ENCODE data around the gene PTH1R. TPM values are rescaled to one million over a fixed set of nuclear protein-coding genes. Genes with fewer than 3 reads are reported as not detected.

Gene PTH1R
- polyA plus RNA-seq, 1 of the 3 experiments (the other 2 are of a cell fraction) = 0.07 TPM

DNA sequence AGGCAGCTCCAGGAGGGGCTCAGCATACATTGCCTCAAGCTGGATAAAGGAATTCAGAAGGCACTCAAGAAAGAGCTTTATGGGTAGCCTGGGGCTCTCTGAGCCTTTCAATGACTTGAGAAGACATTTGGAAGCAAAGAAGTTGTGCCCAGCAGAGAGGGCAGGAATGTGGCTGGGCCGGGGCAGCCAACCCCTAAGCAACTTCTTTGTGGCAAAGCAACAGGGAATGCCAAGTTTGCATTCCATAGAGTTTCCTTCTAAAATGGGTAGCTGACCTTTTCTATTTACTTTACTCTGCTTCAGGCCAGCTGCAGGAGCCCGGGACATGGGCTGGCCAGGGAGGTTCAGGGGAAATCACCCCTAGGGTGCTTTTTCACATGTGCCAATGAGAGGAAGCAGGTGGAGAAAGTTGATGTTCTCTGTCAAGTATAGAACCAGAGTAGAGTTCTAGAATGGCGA lies 53.5 kb downstream of the PTH1R start:
- CTCF ChIA-PET = interaction anchor here (1.1 to 3.1 kb wide), 6 partner anchors 8 to 64 kb away, joined by 4 to 31 read pairs (median 8); no protein-coding TSS in a partner anchor
- Histone ChIP-seq H4K20me1 (ENCODE audit: insufficient read depth) (no peaks in the 10 kb centered on the region), H3K27ac (ENCODE audit: low read depth in 2 of 2, low read length in 1 of 2) (peak overlapping the region; percentile 18 to 83; a peak in 3 of 4 replicates), H3K4me3 (ENCODE audit: low read depth in 2 of 2, low read length in 1 of 2) (no peak overlapping the region), H3K4me2 (peak overlapping the region; percentile 49; the same call in 1 of the 2 replicates), H3K4me1 (ENCODE audit: control insufficient read depth in 1 of 2, insufficient read depth in 2 of 2, low read depth in 1 of 2, low read length in 1 of 2) (peaks cover 39 to 53% of the 10 kb centered on the region in 2 experiments), H3K9ac (no peak overlapping the region), H3K9me3 (no peaks in the 10 kb centered on the region), H3K9me2 (no peaks in the 10 kb centered on the region), H3K36me3 (replicated peaks in 1 of 2; ENCODE audit: control insufficient read depth in 1 of 2, insufficient read depth in 2 of 2, low read length in 1 of 2) (peaks cover 19 to 20% of the 10 kb centered on the region in 2 experiments), H3F3A (replicated peaks; ENCODE audit: insufficient read depth) (peaks cover 17% of the 10 kb centered on the region), H3K79me2 (ENCODE audit: insufficient read depth) (peaks cover 76% of the 10 kb centered on the region), H2AFZ (ENCODE audit: low read depth) (no peak overlapping the region), H3K27me3 (ENCODE audit: insufficient read depth) (no peaks in the 10 kb centered on the region)
- 69% methylated on average over 3 of the region's 3 CpGs for WGBS (ENCODE audit: low lambda C conversion rate)
- no peak for DNase-seq
- POLR2A ChIA-PET = interaction anchor here (0.7 to 1.4 kb wide), 2 partner anchors 45 to 432 kb away, joined by 3 to 4 read pairs; partner anchors contain the start of gene CCDC12
- TF ChIP-seq RXRA (IDR thresholded peaks at IDR 0.05; ENCODE audit: borderline replicate concordance, low read depth) (no peak), NFIC (IDR thresholded peaks at IDR 0.05; ENCODE audit: borderline replicate concordance) (peak; percentile 38; the same call in 1 of the 2 replicates)

DNA sequence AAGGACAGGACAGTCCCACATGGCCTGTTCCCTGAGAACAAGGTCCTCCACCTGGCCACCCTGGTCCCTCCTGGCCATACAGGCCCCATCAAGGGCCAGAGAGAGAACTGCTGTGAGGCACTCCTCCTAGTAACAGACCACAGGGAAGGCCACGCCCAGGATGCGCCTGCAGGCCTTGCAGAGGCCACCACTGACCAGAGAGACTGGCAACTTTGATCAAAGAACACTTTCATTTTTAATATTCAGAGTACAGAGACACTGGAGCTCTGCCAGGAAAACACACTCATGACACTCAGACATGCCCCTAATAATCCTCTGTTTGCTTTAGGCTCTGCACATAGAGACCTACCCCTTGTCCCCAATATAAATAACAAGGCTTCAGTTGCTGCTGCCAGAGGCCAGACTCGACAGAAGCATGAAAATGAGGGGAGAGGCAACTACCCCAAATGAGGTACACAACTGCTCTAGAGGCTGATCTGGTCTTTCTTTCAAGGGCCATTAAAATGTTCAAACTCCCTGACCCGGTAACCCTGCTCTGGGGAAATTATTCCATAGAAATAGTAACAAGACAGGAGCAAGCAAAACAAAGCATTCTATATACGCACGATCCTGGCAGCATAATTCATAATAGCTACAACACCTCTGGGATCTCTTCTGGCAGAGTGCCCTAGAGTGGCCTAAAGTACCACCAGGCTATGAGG lies 54.3 kb downstream of the PTH1R start:
- Histone ChIP-seq H3K4me3 (ENCODE audit: low read depth in 2 of 2, low read length in 1 of 2) (no peak overlapping the region), H3F3A (replicated peaks; ENCODE audit: insufficient read depth) (peaks cover 26% of the 10 kb centered on the region), H3K27ac (ENCODE audit: low read depth in 2 of 2, low read length in 1 of 2) (peak overlapping the region; percentile 16 to 83; a peak in 3 of 4 replicates), H3K36me3 (replicated peaks in 1 of 2; ENCODE audit: control insufficient read depth in 1 of 2, insufficient read depth in 2 of 2, low read length in 1 of 2) (peaks cover 21 to 22% of the 10 kb centered on the region in 2 experiments), H2AFZ (ENCODE audit: low read depth) (no peak overlapping the region), H3K4me1 (ENCODE audit: control insufficient read depth in 1 of 2, insufficient read depth in 2 of 2, low read depth in 1 of 2, low read length in 1 of 2) (peaks cover 47 to 53% of the 10 kb centered on the region in 2 experiments), H3K4me2 (peak overlapping the region; percentile 49), H3K79me2 (ENCODE audit: insufficient read depth) (peaks cover 83% of the 10 kb centered on the region), H3K9me2 (no peaks in the 10 kb centered on the region), H4K20me1 (ENCODE audit: insufficient read depth) (no peaks in the 10 kb centered on the region), H3K27me3 (ENCODE audit: insufficient read depth) (no peaks in the 10 kb centered on the region), H3K9me3 (no peaks in the 10 kb centered on the region), H3K9ac (no peak overlapping the region)
- 56% methylated on average over 6 of the region's 6 CpGs for WGBS (ENCODE audit: low lambda C conversion rate)
- TF ChIP-seq GABPA (IDR thresholded peaks at IDR 0.05; ENCODE audit: low read depth) (no peak), RCOR1 (IDR thresholded peaks at IDR 0.05; ENCODE audit: low read length) (no peak), SIN3A (IDR thresholded peaks at IDR 0.05; ENCODE audit: borderline replicate concordance, low read depth, low read length) (0 out of 2 replicates have a peak, but pooled peaks have one; percentile 6), MEF2A (IDR thresholded peaks at IDR 0.05; ENCODE audit: borderline replicate concordance, low read depth) (no peak)
- peak; percentile 43 for DNase-seq
- ChIA-PET CTCF (interaction anchor here (1.1 to 3.1 kb wide), 5 partner anchors 9 to 65 kb away, joined by 4 to 31 read pairs (median 10); no protein-coding TSS in a partner anchor), POLR2A (no interaction called here)

DNA sequence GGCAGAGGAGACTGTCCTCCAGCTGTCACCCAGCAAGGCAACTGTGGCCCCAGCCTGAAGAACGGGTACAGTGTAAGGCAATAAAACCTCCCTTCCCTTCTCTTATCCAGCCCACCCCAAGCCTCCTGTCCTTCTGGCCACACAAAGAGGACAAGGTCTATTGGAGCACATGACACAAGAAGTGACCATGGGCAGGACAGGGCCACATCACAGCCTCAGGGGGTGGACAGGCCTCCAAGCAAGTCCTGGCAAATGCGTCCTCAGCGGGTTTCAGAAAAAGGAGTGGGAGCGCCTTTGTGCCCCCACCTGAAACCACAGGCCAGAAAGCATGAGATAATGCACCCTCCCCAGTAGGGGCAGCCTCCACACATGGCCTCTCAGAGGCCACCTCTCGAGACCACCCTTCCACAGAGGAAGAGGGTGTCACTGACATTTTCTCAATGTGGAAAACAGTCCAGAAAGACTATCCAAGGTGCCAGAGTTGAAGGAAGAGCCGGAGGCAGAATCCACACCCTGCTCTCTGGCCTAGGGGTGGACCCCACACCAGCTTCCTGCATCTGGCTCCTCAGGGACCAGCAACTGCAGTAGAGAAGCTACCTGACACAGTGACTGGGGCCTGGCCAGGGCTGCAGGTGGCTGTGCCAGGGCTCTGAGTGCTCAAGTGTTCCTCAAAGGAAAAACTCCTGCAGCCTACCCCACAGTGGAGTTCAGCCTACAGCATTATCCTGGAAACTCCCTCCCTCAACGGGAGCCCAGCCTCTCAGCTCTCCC lies 55.1 kb downstream of the PTH1R start:
- Histone ChIP-seq H3K9me3 (no peaks in the 10 kb centered on the region), H3K9me2 (no peaks in the 10 kb centered on the region), H3K4me2 (peak overlapping the region; percentile 49; the same call in 1 of the 2 replicates), H3K4me1 (ENCODE audit: control insufficient read depth in 1 of 2, insufficient read depth in 2 of 2, low read depth in 1 of 2, low read length in 1 of 2) (peaks cover 53 to 54% of the 10 kb centered on the region in 2 experiments), H3K4me3 (ENCODE audit: low read depth in 2 of 2, low read length in 1 of 2) (no peak overlapping the region), H4K20me1 (ENCODE audit: insufficient read depth) (no peaks in the 10 kb centered on the region), H3K27ac (ENCODE audit: low read depth in 2 of 2, low read length in 1 of 2) (peak overlapping the region in 1 of 2 experiments; percentile 83; a peak in 1 of 4 replicates), H3K9ac (no peak overlapping the region), H3K79me2 (ENCODE audit: insufficient read depth) (peaks cover 87% of the 10 kb centered on the region), H3K36me3 (replicated peaks in 1 of 2; ENCODE audit: control insufficient read depth in 1 of 2, insufficient read depth in 2 of 2, low read length in 1 of 2) (peaks cover 20 to 22% of the 10 kb centered on the region in 2 experiments), H3K27me3 (ENCODE audit: insufficient read depth) (no peaks in the 10 kb centered on the region), H2AFZ (ENCODE audit: low read depth) (no peak overlapping the region), H3F3A (replicated peaks; ENCODE audit: insufficient read depth) (peaks cover 29% of the 10 kb centered on the region)
- DNase-seq = no peak
- WGBS (ENCODE audit: low lambda C conversion rate) = 82% methylated on average over 7 of the region's 7 CpGs
- ChIA-PET CTCF (interaction anchor here (2.9 to 3.1 kb wide), 2 partner anchors 10 to 66 kb away, joined by 10 to 31 read pairs; no protein-coding TSS in a partner anchor), POLR2A (interaction anchor here (1.6 kb wide), 1 partner anchor 47 kb away, joined by 3 read pairs; the partner anchor contains the start of gene NBEAL2)
- TF ChIP-seq GABPA (IDR thresholded peaks at IDR 0.05; ENCODE audit: low read depth) (no peak), TCF12 (IDR thresholded peaks at IDR 0.05) (no peak), JUND (IDR thresholded peaks at IDR 0.05) (no peak), EP300 (IDR thresholded peaks at IDR 0.05; ENCODE audit: borderline replicate concordance in 1 of 2, low read depth in 1 of 2, low read length in 1 of 2) (no peak), RFX5 (IDR thresholded peaks at IDR 0.05; ENCODE audit: low read length) (no peak), MEF2A (IDR thresholded peaks at IDR 0.05; ENCODE audit: borderline replicate concordance, low read depth) (no peak), FOSL2 (IDR thresholded peaks at IDR 0.05; ENCODE audit: borderline replicate concordance, low read depth) (no peak)
- TF ChIP-seq, protein P1, sequence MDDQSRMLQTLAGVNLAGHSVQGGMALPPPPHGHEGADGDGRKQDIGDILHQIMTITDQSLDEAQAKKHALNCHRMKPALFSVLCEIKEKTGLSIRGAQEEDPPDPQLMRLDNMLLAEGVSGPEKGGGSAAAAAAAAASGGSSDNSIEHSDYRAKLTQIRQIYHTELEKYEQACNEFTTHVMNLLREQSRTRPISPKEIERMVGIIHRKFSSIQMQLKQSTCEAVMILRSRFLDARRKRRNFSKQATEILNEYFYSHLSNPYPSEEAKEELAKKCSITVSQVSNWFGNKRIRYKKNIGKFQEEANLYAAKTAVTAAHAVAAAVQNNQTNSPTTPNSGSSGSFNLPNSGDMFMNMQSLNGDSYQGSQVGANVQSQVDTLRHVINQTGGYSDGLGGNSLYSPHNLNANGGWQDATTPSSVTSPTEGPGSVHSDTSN (IDR thresholded peaks at IDR 0.05) = no peak

All from SK-N-SH (cell line).